GM23338 (cell line): ENCODE results near the gene INPP5A. TPM values are rescaled to one million over a fixed set of nuclear protein-coding genes. Genes with fewer than 3 reads are reported as not detected.

Source experiments
- ATAC-seq: fragments of 200-7000 bp; cut with Tn5 transposase; 3 replicates; pipeline ENCODE4 v1.9.1; 2020
- DNase-seq: peaks from one replicate; pipeline ENCODE4 v3.0.0-alpha.2; 2015; ENCODE audit warnings: low spot score
- H2AFZ ChIP-seq: fragments of 200-600 bp; sonication (generic); 2 replicates; pipeline ENCODE4 v1.8.0; 2016; ENCODE audit warnings: antibody characterized with exemption, mild to moderate bottlenecking, moderate library complexity
- H3F3A ChIP-seq: fragments of 200-600 bp; sonication (generic); replicated peaks from 2 replicates; pipeline ENCODE4 v1.8.0; 2017; ENCODE audit warnings: antibody characterized with exemption, mixed run types, low read depth
- H3K27ac ChIP-seq: fragments of 200-600 bp; sonication (generic); 2 replicates; pipeline ENCODE4 v1.6.1; 2016; ENCODE audit warnings: low read depth
- H3K27me3 ChIP-seq: fragments of 200-600 bp; sonication (generic); 2 replicates; pipeline ENCODE4 v1.8.0; 2016; ENCODE audit warnings: mild to moderate bottlenecking, mixed run types, moderate library complexity; ENCODE audit not compliant: insufficient read depth
- H3K36me3 ChIP-seq: fragments of 200-600 bp; sonication (generic); 2 replicates; pipeline ENCODE4 v1.8.0; 2016; ENCODE audit warnings: mild to moderate bottlenecking; ENCODE audit not compliant: insufficient read depth
- H3K4me1 ChIP-seq: fragments of 200-600 bp; sonication (generic); 2 replicates; pipeline ENCODE4 v1.8.0; 2016; ENCODE audit warnings: mild to moderate bottlenecking, moderate library complexity; ENCODE audit not compliant: insufficient read depth
- H3K4me2 ChIP-seq: fragments of 200-600 bp; sonication (generic); 2 replicates; pipeline ENCODE4 v1.7.1; 2017; ENCODE audit warnings: mixed run types
- H3K4me3 ChIP-seq: fragments of 200-600 bp; sonication (generic); 2 replicates; pipeline ENCODE4 v1.6.1; 2016; ENCODE audit warnings: mixed run types
- H3K79me2 ChIP-seq: fragments of 200-600 bp; sonication (generic); replicated peaks from 2 replicates; pipeline ENCODE4 v1.8.0; 2017; ENCODE audit warnings: mild to moderate bottlenecking; ENCODE audit not compliant: insufficient read depth
- H3K9me2 ChIP-seq: fragments of 200-600 bp; sonication (generic); 2 replicates; pipeline ENCODE4 v1.8.0; 2017; ENCODE audit not compliant: insufficient read depth
- H4K20me1 ChIP-seq: fragments of 200-600 bp; sonication (generic); replicated peaks from 2 replicates; pipeline ENCODE4 v1.8.0; 2017; ENCODE audit warnings: mild to moderate bottlenecking; ENCODE audit not compliant: insufficient read depth
- H3K27ac Mint-ChIP-seq: 2 replicates; pipeline ENCODE4 v1.8.0; 2020; ENCODE audit warnings: inconsistent platforms, mild to moderate bottlenecking, moderate library complexity, mixed read lengths
- H3K27me3 Mint-ChIP-seq: 3 replicates; pipeline ENCODE4 v1.8.0; 2022; ENCODE audit warnings: low read depth, mild to moderate bottlenecking, moderate library complexity, mixed read lengths, inconsistent platforms; ENCODE audit not compliant: insufficient read depth, poor library complexity
- H3K36me3 Mint-ChIP-seq: 3 replicates; pipeline ENCODE4 v1.8.0; 2021; ENCODE audit warnings: low read depth, mild to moderate bottlenecking, inconsistent platforms, moderate library complexity, mixed read lengths
- H3K4me1 Mint-ChIP-seq: 3 replicates; pipeline ENCODE4 v1.8.0; 2020; ENCODE audit warnings: mild to moderate bottlenecking, inconsistent platforms, mixed read lengths
- H3K4me3 Mint-ChIP-seq: 3 replicates; pipeline ENCODE4 v1.8.0; 2021; ENCODE audit warnings: moderate library complexity, mild to moderate bottlenecking, inconsistent platforms, mixed read lengths
- H3K9me3 Mint-ChIP-seq: 3 replicates; pipeline ENCODE4 v1.8.0; 2020; ENCODE audit warnings: moderate library complexity, mild to moderate bottlenecking, inconsistent platforms, mixed read lengths
- CREB1 ChIP-seq: fragments of 250-450 bp; sonication (Bioruptor Pico); IDR thresholded peaks from 2 replicates; pipeline ENCODE4 v1.5.0; 2020; ENCODE audit warnings: low read depth, mild to moderate bottlenecking, moderate library complexity
- NANOG ChIP-seq: IDR thresholded peaks from 2 replicates; pipeline ENCODE4 v1.6.1; 2016; ENCODE audit warnings: antibody characterized with exemption, borderline replicate concordance
- STAT1 ChIP-seq: IDR thresholded peaks from one replicate; pipeline ENCODE4 v1.6.1; 2016; ENCODE audit warnings: antibody characterized with exemption; ENCODE audit not compliant: unreplicated experiment
- ZNF114 ChIP-seq: fragments of 250-450 bp; sonication (Bioruptor Pico); IDR thresholded peaks from 2 replicates; pipeline ENCODE4 v1.5.0; 2020; ENCODE audit warnings: mild to moderate bottlenecking, moderate library complexity
- ZNF331 ChIP-seq: fragments of 250-450 bp; sonication (Bioruptor Pico); IDR thresholded peaks from 2 replicates; pipeline ENCODE4 v1.5.0; 2020; ENCODE audit warnings: low read depth, mild to moderate bottlenecking, moderate library complexity
- polyA plus RNA-seq: library from polyadenylated mRNA; unstranded; fragments of >200 nt; fragmentation: Nextera tagmentation; extraction: Ambion mirVana; gene quantifications from 2 replicates; pipeline ENCODE4 v1.2.1, GENCODE V29; 2016
- total RNA-seq: library from RNA; depleted of rRNA; stranded (reverse); fragments of >200 nt; shearing (Covaris generic); gene quantifications from 2 replicates; pipeline ENCODE4 v1.2.3, GENCODE V29; 2014
- TF ChIP-seq, protein P1 (sequence below), 2 experiments: fragments of 200-600 bp in 1 of 2; sonication (generic) in 1 of 2; conservative IDR thresholded peaks; 2 replicates each; pipeline versions ENCODE4 v1.5.1 to v1.6.1; 2016 to 2017; ENCODE audit warnings: antibody characterized with exemption in 2 of 2, low read depth in 2 of 2, mild to moderate bottlenecking in 2 of 2, moderate library complexity in 1 of 2

The INPP5A gene
- total and polyA plus RNA-seq, 2 experiments from 2014 or later, result 5.9 to 40.6 TPM

DNA sequence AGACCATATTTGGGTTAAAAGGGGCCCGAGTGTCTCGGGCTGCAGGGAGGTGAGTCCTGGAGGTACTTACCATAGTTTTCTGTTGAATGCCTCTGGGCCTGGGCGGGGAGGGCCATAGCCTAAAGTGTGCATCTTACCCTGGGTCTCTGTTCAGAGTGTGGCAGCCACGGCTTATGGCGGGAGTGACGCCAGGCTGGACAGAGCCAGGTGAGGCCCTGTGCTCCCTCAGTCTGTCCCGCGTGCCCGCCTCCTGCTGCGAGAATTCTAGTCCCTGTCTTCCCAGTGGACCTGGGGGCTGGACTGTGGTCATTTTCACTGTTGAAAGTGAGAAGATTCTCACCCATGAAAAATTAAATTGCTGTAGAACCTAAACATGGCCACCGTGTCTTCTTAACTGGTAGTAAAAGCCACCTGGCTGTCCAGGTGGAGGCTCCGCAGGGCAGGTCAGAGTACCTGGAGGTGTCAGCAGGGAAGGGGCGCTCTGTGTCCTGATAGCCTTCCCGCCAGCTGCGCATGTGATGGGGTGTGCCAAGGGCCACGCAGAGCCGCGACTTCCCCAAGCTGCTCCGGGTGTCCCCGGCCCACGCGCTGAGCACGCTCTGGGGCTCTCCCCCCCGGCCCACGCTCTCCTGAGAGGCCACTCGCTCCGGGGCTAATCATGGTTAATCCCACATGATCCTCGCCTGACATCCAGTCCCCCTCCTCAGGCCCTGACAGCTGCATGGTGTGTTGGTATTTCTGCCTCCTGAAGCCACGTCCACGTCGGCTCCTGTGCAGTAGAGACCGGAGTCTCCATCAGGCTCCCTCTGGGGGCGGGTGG lies 20.3 kb downstream of the INPP5A start (continued):
- TF ChIP-seq, protein P1, sequence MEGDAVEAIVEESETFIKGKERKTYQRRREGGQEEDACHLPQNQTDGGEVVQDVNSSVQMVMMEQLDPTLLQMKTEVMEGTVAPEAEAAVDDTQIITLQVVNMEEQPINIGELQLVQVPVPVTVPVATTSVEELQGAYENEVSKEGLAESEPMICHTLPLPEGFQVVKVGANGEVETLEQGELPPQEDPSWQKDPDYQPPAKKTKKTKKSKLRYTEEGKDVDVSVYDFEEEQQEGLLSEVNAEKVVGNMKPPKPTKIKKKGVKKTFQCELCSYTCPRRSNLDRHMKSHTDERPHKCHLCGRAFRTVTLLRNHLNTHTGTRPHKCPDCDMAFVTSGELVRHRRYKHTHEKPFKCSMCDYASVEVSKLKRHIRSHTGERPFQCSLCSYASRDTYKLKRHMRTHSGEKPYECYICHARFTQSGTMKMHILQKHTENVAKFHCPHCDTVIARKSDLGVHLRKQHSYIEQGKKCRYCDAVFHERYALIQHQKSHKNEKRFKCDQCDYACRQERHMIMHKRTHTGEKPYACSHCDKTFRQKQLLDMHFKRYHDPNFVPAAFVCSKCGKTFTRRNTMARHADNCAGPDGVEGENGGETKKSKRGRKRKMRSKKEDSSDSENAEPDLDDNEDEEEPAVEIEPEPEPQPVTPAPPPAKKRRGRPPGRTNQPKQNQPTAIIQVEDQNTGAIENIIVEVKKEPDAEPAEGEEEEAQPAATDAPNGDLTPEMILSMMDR (conservative IDR thresholded peaks at IDR 0.05; ENCODE audit: low read depth in 2 of 2), result no peak
- TF ChIP-seq CREB1 (no peak), ZNF114 (CRISPR knock-in tag) (no peak), ZNF331 (CRISPR knock-in tag) (no peak), NANOG (no peak)

DNA sequence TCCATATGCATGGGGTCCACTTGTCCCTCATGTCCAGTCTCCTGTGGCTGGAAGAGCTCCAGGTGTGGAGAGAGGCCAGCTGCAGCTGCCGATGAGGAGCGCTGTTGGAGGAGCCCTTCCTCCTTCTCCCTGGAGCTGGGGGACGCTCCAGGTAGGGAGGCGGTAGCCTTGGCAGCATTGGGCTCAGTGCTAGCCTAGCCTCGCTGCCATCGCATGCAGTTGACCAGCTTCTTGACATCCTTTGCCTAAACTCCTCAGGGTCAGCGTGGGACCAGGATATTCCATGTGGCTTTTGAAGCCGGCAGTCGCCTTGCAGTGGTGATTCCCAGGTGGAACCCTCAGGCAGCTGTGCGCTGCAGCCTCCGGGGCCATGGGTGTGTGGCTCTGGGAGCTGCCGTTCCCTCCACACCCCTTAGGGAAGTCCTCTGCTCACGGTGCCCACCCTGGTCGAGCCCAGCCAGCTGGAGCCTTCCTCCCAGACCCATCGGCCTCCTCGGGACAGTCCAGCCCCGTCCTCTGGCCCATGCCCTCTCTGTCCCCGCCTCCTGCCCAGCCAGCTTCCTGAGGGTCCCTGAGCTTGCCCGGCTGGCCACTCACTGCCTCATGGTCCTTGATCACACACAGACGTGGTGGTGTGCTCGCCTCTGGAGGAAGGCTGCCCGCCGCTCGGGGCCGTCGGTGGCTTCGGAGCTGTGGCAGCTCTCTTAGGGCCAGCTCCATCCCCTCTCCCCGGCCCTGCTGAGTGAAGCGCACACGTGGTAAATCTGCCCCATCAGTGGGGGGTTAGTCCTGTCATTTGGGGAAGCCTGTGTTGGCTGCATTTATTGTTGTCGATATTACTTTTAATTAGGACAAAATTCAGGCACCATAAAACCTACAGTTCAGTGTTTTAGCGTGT lies 21.2 kb downstream of the INPP5A start:
- no peaks in the 10 kb centered on the region for H3K9me3 Mint-ChIP-seq
- DNase-seq, result no peak
- Histone ChIP-seq H3K27me3 (no peaks in the 10 kb centered on the region), H3F3A (no peaks in the 10 kb centered on the region), H2AFZ (no peak overlapping the region), H3K79me2 (peaks cover 30% of the 10 kb centered on the region), H3K4me1 (no peaks in the 10 kb centered on the region), H3K36me3 (no peaks in the 10 kb centered on the region), H3K4me3 (no peak overlapping the region), H3K27ac (no peak overlapping the region), H3K4me2 (no peak overlapping the region), H4K20me1 (peaks cover 13% of the 10 kb centered on the region; the same call in 1 of the 2 replicates), H3K9me2 (no peaks in the 10 kb centered on the region)
- no peak overlapping the region for H3K27ac Mint-ChIP-seq
- ATAC-seq, result peak; percentile 18; the same call in 2 of the 3 replicates
- peaks cover 3% of the 10 kb centered on the region for H3K27me3 Mint-ChIP-seq
- H3K4me1 Mint-ChIP-seq, result peaks cover 7% of the 10 kb centered on the region
- no peak for TF ChIP-seq ZNF331 (CRISPR knock-in tag)
- H3K4me3 Mint-ChIP-seq, result no peak overlapping the region
- no peaks in the 10 kb centered on the region; the same call in 1 of the 3 replicates for H3K36me3 Mint-ChIP-seq

DNA sequence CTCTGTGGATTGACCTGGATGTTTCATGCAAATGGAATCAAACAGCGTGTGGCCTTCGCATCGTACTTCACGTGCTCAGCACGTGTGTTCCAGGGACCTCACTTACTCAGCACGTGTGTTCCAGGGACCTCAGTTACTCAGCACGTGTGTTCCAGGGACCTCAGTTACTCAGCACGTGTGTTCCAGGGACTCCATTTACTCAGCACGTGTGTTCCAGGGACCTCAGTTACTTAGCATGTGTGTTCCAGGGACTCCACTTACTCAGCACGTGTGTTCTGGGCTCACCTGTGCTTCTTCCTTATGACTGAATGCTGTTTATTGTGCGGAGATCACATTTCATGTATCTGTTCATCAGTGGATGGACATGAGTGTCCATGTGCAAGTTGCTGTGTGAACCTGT lies 22.0 kb downstream of the INPP5A start:
- DNase-seq (no peak), ATAC-seq (no peak)
- TF ChIP-seq STAT1, result no peak
- H3K27me3 ChIP-seq, result no peaks in the 10 kb centered on the region
- no peak overlapping the region for H3K4me3 Mint-ChIP-seq
- no peaks in the 10 kb centered on the region for H3K36me3 ChIP-seq
- H3K4me1 ChIP-seq, result no peaks in the 10 kb centered on the region
- H3K27ac Mint-ChIP-seq, result no peak overlapping the region
- H4K20me1 ChIP-seq, result peaks cover 17% of the 10 kb centered on the region; the same call in 1 of the 2 replicates
- no peak overlapping the region for H3K4me2 ChIP-seq
- H3F3A ChIP-seq, result no peaks in the 10 kb centered on the region
- H3K4me3 ChIP-seq, result no peak overlapping the region
- H3K36me3 Mint-ChIP-seq, result no peaks in the 10 kb centered on the region; the same call in 1 of the 3 replicates
- no peak overlapping the region for H2AFZ ChIP-seq
- H3K9me3 Mint-ChIP-seq, result no peaks in the 10 kb centered on the region
- peaks cover 4% of the 10 kb centered on the region for H3K27me3 Mint-ChIP-seq
- H3K27ac ChIP-seq, result no peak overlapping the region
- H3K79me2 ChIP-seq, result peaks cover 30% of the 10 kb centered on the region
- H3K9me2 ChIP-seq, result no peaks in the 10 kb centered on the region
- H3K4me1 Mint-ChIP-seq, result peaks cover 7% of the 10 kb centered on the region
